AG10803 (cell line): ENCODE data around the gene ZNF322.

Experiments used
- DNase-seq: peaks from one replicate; pipeline ENCODE4 v3.0.0; 2010; ENCODE audit warnings: low read depth
- H3K4me3 ChIP-seq: 2 replicates; pipeline ENCODE4 v1.5.1; 2011; ENCODE audit warnings: mild to moderate bottlenecking, low read length, control low read depth
- CTCF ChIP-seq: conservative IDR thresholded peaks from 2 replicates; pipeline ENCODE4 v1.5.1; 2011; ENCODE audit warnings: mild to moderate bottlenecking, low read length, control low read depth, inconsistent platforms

ZNF322 gene

GRCh38 chr6:26598267-26598666, 61.3 kb downstream of the ZNF322 start:
- peak overlapping the region; percentile 100 for H3K4me3 ChIP-seq
- TF ChIP-seq CTCF: no peak
- DNase-seq: no peak

- no peak for DNase-seq
- peak overlapping the region; percentile 100 for H3K4me3 ChIP-seq
- no peak for TF ChIP-seq CTCF
Observed at GRCh38 chr6:26597821-26598220, 61.7 kb downstream of the ZNF322 start.

GRCh38 chr6:26597389-26597766, 62.2 kb downstream of the ZNF322 start:
- DNase-seq: no peak
- peak overlapping the region; percentile 100 for H3K4me3 ChIP-seq

GRCh38 chr6:26596579-26597388, 62.8 kb downstream of the ZNF322 start, which contains the start of gene ABT1:
Gene ABT1 (plus strand): TSS chr6:26596953. CDS start chr6:26596983, 30 bp downstream.
- 0 out of 2 replicates have a peak, but pooled peaks have one; percentile 3 for TF ChIP-seq CTCF
- peak; percentile 98 for DNase-seq
- H3K4me3 ChIP-seq: peak within 1 kb of the TSS; percentile 100

More at GRCh38 chr6:26597389-26597766, 62.2 kb downstream of the ZNF322 start:
- TF ChIP-seq CTCF: no peak

- peak; percentile 84 for DNase-seq
- peak overlapping the region; percentile 100 for H3K4me3 ChIP-seq
- peak; percentile 85 for TF ChIP-seq CTCF
Observed at GRCh38 chr6:26595669-26596269, 63.8 kb downstream of the ZNF322 start.

- DNase-seq: peak; percentile 70
- TF ChIP-seq CTCF: no peak
- peak overlapping the region; percentile 100 for H3K4me3 ChIP-seq
Observed at GRCh38 chr6:26594730-26595632, 64.6 kb downstream of the ZNF322 start.
